ENCODE measurements around the gene MMAB. TPM values are rescaled to one million over a fixed set of nuclear protein-coding genes. Genes with fewer than 3 reads are reported as not detected.

MMAB gene
- total and polyA plus RNA-seq, 2 of the 13 experiments (the other 11 are each of a cell fraction or from before 2014, with no cell fraction given), result 26.1 to 77.3 TPM

DNA sequence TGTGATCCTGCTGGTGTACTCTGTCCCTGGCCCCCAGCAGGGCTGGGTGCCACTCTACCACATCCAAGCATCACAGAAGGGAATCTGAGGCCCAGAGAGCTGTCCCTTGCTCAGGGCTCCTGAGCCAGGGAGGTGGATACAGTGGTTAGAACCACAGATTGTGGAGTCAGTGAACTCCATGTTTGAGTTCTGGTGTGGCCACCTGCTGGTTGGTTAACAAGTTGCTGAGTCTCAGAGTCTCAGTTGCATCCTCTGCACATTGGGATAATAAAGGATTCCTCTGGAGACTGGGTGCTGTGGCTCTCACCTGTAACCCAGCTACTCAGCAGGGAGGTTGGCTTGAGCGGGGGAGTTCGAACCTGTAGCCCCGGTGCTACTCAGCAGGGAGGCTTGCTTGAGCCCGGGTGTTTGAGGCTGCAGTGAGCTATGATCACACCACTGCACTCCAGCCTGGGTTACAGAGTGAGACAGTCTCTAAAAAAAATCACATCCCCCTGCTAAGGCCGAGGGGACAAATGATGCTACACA is 39.7 kb upstream of the MMAB start:
- BruUV-seq (replicated peaks), result no TSS peak
- ChIA-PET CTCF (ENCODE audit: low intra/inter-chr PET ratio, low total read pairs) (interaction anchor here (1.2 kb wide), 1 partner anchor 15 kb away, joined by 7 read pairs; no protein-coding TSS in a partner anchor), POLR2A (no interaction called here)
- H3K9ac ChIP-seq (ENCODE audit: insufficient read depth, low read depth, low read length), result no peak overlapping the region
- no peak overlapping the region for H3K27ac ChIP-seq (ENCODE audit: extremely low read length, insufficient read depth, low read length)
- peaks cover 7% of the 10 kb centered on the region; the same call in 1 of the 2 replicates for H3K4me1 ChIP-seq (ENCODE audit: insufficient read depth, low read length)
- FAIRE-seq, result no peak
- peak; percentile 72 for ATAC-seq
- H3K36me3 ChIP-seq (replicated peaks in 1 of 2; ENCODE audit: control insufficient read depth in 1 of 2, insufficient read depth in 2 of 2, low read length in 2 of 2), result no peaks in the 10 kb centered on the region
- in situ Hi-C loops (cut with HindIII; ENCODE audit: extremely low pct_ligation_motif_present, low pct_unique_long_range_greater_than_20kb) (no loop called here), intact Hi-C loops (cut with micrococcal nuclease; ENCODE audit: unreplicated experiment) (no loop called here)
- H3K4me3 ChIP-seq (replicated peaks in 1 of 3; ENCODE audit: insufficient read depth in 1 of 3, low read depth in 2 of 3, low read length in 3 of 3), result no peak overlapping the region
- no peak overlapping the region for H3K4me2 ChIP-seq (ENCODE audit: low read depth, low read length)
- H3K27me3 ChIP-seq (ENCODE audit: control insufficient read depth in 1 of 2, insufficient read depth in 2 of 2, low read length in 2 of 2), result peaks cover 9 to 45% of the 10 kb centered on the region in 2 experiments; a peak in 4 of 5 replicates
- H3K9me3 ChIP-seq (ENCODE audit: low read length), result no peaks in the 10 kb centered on the region
- H2AFZ ChIP-seq (ENCODE audit: low read length), result no peak overlapping the region
- H3K79me2 ChIP-seq (ENCODE audit: insufficient read depth, low read length), result no peaks in the 10 kb centered on the region
- no peaks in the 10 kb centered on the region for H4K20me1 ChIP-seq (ENCODE audit: insufficient read depth, low read length)
- peak; percentile 41 for DNase-seq (ENCODE audit: low spot score)
- 4% methylated on average over 5 of the region's 5 CpGs for WGBS (ENCODE audit: low lambda C conversion rate)
- TF ChIP-seq ZNF17 (CRISPR knock-in tag; IDR thresholded peaks at IDR 0.05), result no peak
- TF ChIP-seq NR2F2 (IDR thresholded peaks at IDR 0.05; ENCODE audit: borderline replicate concordance, low read depth), result no peak
- TF ChIP-seq ZSCAN30 (CRISPR knock-in tag; IDR thresholded peaks at IDR 0.05), result no peak
- TF ChIP-seq, protein P1, sequence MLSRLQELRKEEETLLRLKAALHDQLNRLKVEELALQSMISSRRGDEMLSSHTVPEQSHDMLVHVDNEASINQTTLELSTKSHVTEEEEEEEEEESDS (CRISPR knock-in tag; IDR thresholded peaks at IDR 0.05; ENCODE audit: borderline replicate concordance), result no peak
- TF ChIP-seq, protein P2, sequence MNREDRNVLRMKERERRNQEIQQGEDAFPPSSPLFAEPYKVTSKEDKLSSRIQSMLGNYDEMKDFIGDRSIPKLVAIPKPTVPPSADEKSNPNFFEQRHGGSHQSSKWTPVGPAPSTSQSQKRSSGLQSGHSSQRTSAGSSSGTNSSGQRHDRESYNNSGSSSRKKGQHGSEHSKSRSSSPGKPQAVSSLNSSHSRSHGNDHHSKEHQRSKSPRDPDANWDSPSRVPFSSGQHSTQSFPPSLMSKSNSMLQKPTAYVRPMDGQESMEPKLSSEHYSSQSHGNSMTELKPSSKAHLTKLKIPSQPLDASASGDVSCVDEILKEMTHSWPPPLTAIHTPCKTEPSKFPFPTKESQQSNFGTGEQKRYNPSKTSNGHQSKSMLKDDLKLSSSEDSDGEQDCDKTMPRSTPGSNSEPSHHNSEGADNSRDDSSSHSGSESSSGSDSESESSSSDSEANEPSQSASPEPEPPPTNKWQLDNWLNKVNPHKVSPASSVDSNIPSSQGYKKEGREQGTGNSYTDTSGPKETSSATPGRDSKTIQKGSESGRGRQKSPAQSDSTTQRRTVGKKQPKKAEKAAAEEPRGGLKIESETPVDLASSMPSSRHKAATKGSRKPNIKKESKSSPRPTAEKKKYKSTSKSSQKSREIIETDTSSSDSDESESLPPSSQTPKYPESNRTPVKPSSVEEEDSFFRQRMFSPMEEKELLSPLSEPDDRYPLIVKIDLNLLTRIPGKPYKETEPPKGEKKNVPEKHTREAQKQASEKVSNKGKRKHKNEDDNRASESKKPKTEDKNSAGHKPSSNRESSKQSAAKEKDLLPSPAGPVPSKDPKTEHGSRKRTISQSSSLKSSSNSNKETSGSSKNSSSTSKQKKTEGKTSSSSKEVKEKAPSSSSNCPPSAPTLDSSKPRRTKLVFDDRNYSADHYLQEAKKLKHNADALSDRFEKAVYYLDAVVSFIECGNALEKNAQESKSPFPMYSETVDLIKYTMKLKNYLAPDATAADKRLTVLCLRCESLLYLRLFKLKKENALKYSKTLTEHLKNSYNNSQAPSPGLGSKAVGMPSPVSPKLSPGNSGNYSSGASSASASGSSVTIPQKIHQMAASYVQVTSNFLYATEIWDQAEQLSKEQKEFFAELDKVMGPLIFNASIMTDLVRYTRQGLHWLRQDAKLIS (CRISPR knock-in tag; IDR thresholded peaks at IDR 0.05), result no peak
- TF ChIP-seq, protein P3, sequence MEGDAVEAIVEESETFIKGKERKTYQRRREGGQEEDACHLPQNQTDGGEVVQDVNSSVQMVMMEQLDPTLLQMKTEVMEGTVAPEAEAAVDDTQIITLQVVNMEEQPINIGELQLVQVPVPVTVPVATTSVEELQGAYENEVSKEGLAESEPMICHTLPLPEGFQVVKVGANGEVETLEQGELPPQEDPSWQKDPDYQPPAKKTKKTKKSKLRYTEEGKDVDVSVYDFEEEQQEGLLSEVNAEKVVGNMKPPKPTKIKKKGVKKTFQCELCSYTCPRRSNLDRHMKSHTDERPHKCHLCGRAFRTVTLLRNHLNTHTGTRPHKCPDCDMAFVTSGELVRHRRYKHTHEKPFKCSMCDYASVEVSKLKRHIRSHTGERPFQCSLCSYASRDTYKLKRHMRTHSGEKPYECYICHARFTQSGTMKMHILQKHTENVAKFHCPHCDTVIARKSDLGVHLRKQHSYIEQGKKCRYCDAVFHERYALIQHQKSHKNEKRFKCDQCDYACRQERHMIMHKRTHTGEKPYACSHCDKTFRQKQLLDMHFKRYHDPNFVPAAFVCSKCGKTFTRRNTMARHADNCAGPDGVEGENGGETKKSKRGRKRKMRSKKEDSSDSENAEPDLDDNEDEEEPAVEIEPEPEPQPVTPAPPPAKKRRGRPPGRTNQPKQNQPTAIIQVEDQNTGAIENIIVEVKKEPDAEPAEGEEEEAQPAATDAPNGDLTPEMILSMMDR (CRISPR knock-in tag; IDR thresholded peaks at IDR 0.05), result peak; percentile 63
- TF ChIP-seq ZNF850 (CRISPR knock-in tag; conservative IDR thresholded peaks at IDR 0.05), result no peak
- no peak for TF ChIP-seq ZFP36 (IDR thresholded peaks at IDR 0.05; ENCODE audit: borderline replicate concordance, low read depth, low read length, partially characterized antibody)
- no peak for TF ChIP-seq KDM5B (CRISPR knock-in tag; IDR thresholded peaks at IDR 0.05; ENCODE audit: borderline replicate concordance)
- no peak for TF ChIP-seq RARA (CRISPR knock-in tag; IDR thresholded peaks at IDR 0.05)
- TF ChIP-seq, protein P4, sequence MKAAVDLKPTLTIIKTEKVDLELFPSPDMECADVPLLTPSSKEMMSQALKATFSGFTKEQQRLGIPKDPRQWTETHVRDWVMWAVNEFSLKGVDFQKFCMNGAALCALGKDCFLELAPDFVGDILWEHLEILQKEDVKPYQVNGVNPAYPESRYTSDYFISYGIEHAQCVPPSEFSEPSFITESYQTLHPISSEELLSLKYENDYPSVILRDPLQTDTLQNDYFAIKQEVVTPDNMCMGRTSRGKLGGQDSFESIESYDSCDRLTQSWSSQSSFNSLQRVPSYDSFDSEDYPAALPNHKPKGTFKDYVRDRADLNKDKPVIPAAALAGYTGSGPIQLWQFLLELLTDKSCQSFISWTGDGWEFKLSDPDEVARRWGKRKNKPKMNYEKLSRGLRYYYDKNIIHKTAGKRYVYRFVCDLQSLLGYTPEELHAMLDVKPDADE (CRISPR knock-in tag; IDR thresholded peaks at IDR 0.05), result no peak
- TF ChIP-seq CREB1 (IDR thresholded peaks at IDR 0.05), result no peak
- no peak for TF ChIP-seq CREB1 (CRISPR knock-in tag; IDR thresholded peaks at IDR 0.05)
- TF ChIP-seq, protein P5, sequence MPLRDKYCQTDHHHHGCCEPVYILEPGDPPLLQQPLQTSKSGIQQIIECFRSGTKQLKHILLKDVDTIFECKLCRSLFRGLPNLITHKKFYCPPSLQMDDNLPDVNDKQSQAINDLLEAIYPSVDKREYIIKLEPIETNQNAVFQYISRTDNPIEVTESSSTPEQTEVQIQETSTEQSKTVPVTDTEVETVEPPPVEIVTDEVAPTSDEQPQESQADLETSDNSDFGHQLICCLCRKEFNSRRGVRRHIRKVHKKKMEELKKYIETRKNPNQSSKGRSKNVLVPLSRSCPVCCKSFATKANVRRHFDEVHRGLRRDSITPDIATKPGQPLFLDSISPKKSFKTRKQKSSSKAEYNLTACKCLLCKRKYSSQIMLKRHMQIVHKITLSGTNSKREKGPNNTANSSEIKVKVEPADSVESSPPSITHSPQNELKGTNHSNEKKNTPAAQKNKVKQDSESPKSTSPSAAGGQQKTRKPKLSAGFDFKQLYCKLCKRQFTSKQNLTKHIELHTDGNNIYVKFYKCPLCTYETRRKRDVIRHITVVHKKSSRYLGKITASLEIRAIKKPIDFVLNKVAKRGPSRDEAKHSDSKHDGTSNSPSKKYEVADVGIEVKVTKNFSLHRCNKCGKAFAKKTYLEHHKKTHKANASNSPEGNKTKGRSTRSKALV (CRISPR knock-in tag; IDR thresholded peaks at IDR 0.05), result no peak
- no peak for TF ChIP-seq KMT2B (CRISPR knock-in tag; IDR thresholded peaks at IDR 0.05)
- no peak for TF ChIP-seq ZNF772 (CRISPR knock-in tag; IDR thresholded peaks at IDR 0.05)
- 0 out of 2 replicates have a peak, but pooled peaks have one; percentile 24 for TF ChIP-seq KDM1A (CRISPR knock-in tag; IDR thresholded peaks at IDR 0.05)

Measured in HepG2 (cell line).